Uterus (tissue), 2 donors: ENCODE data around the gene MITF.

Experiments
- POLR2A ChIP-seq, 2 donors: fragments of 450-650 bp; IDR thresholded peaks; one replicate each; pipeline ENCODE4 v1.6.1; 2016; ENCODE audit warnings: antibody characterized with exemption in 2 of 2, mild to moderate bottlenecking in 1 of 2, moderate library complexity in 1 of 2
- TF ChIP-seq, protein P1 (sequence below), 4 experiments: fragments of 200-600 bp in 2 of 4; fragments of 450-650 bp in 2 of 4; sonication (generic) in 2 of 4; IDR thresholded peaks; one replicate each; pipeline ENCODE4 v1.5.1; 2016 to 2019; ENCODE audit warnings: antibody characterized with exemption in 4 of 4, mild to moderate bottlenecking in 2 of 4, moderate library complexity in 1 of 4

DNA sequence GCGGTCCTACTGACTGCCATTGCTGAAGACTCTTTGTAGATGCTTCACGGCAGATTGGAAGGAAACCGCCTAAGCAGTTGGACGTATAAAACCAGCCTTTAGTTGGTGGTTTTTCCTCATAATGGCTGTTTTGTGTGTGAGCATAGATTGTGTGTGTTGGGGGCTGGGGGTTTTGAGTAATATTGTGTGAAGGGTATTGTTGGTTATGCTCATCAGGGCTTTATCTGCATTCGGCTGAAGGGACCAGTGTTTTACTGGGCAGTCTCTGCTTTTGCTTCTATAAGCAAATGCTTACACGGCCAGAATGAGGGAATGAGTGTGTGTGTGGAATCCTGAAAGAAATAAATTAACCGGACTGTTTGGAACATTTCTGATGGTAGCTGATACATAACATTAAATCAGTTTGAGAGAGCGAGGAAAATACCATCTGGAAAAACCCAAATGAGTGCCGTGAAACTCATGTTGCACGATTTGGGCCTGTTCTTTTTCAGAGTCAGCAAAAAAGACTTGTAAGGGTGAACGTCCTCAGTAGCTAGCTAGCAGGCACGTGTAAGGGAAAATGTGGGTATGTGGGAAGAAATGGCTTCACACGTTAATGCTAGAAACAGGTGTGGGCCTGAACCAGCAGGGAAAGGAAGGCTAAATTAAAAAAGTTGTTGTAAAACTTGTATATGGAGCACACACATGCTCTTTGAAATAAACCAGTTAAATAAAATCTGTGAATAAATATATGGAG, 1.9 kb downstream of the MITF start:
- TF ChIP-seq, protein P1, sequence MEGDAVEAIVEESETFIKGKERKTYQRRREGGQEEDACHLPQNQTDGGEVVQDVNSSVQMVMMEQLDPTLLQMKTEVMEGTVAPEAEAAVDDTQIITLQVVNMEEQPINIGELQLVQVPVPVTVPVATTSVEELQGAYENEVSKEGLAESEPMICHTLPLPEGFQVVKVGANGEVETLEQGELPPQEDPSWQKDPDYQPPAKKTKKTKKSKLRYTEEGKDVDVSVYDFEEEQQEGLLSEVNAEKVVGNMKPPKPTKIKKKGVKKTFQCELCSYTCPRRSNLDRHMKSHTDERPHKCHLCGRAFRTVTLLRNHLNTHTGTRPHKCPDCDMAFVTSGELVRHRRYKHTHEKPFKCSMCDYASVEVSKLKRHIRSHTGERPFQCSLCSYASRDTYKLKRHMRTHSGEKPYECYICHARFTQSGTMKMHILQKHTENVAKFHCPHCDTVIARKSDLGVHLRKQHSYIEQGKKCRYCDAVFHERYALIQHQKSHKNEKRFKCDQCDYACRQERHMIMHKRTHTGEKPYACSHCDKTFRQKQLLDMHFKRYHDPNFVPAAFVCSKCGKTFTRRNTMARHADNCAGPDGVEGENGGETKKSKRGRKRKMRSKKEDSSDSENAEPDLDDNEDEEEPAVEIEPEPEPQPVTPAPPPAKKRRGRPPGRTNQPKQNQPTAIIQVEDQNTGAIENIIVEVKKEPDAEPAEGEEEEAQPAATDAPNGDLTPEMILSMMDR (IDR thresholded peaks at IDR 0.05), result no peak
- TF ChIP-seq POLR2A (IDR thresholded peaks at IDR 0.05), result no peak
